KMS-11 (cell line): Measurements from ENCODE around the gene CSAD.
A peak's percentile ranks its signal among the peaks of the same experiment; 100 is the strongest.

Experiments
- H2AFZ ChIP-seq: fragments of 200-600 bp; sonication (generic); 2 replicates; pipeline ENCODE4 v1.6.1; 2016; ENCODE audit warnings: antibody characterized with exemption, mixed run types, low read depth
- H3K27ac ChIP-seq: fragments of 200-600 bp; sonication (generic); 2 replicates; pipeline ENCODE4 v1.6.1; 2016; ENCODE audit warnings: mild to moderate bottlenecking, mixed run types
- H3K27me3 ChIP-seq: fragments of 200-600 bp; sonication (generic); 2 replicates; pipeline ENCODE4 v1.6.1; 2017; ENCODE audit warnings: mild to moderate bottlenecking, low read depth, mixed run types, moderate library complexity; ENCODE audit not compliant: insufficient read depth
- H3K36me3 ChIP-seq: fragments of 200-600 bp; sonication (generic); 2 replicates; pipeline ENCODE4 v1.6.1; 2017; ENCODE audit warnings: mild to moderate bottlenecking, mixed run types; ENCODE audit not compliant: insufficient read depth
- H3K4me1 ChIP-seq: fragments of 200-600 bp; sonication (generic); 2 replicates; pipeline ENCODE4 v1.6.1; 2016; ENCODE audit warnings: mild to moderate bottlenecking, low read depth, mixed run types; ENCODE audit not compliant: poor library complexity, severe bottlenecking
- H3K4me2 ChIP-seq: fragments of 200-600 bp; sonication (generic); 2 replicates; pipeline ENCODE4 v1.7.0; 2016; ENCODE audit warnings: mild to moderate bottlenecking, mixed run types
- H3K4me3 ChIP-seq: fragments of 200-600 bp; sonication (generic); IDR thresholded peaks from 2 replicates; pipeline ENCODE4 v1.6.1; 2017; ENCODE audit warnings: low read depth, low read length, mixed read lengths; ENCODE audit not compliant: insufficient read depth
- H3K79me2 ChIP-seq: fragments of 200-600 bp; sonication (generic); 2 replicates; pipeline ENCODE4 v1.6.1; 2016; ENCODE audit warnings: low read depth, mixed run types; ENCODE audit not compliant: insufficient read depth
- H3K9ac ChIP-seq: fragments of 200-600 bp; sonication (generic); 2 replicates; pipeline ENCODE4 v1.6.1; 2016; ENCODE audit warnings: mild to moderate bottlenecking, mixed run types
- H4K20me1 ChIP-seq: fragments of 200-600 bp; sonication (generic); 2 replicates; pipeline ENCODE4 v1.6.1; 2016; ENCODE audit warnings: mild to moderate bottlenecking, mixed run types; ENCODE audit not compliant: insufficient read depth
- TF ChIP-seq, protein P1 (sequence below): fragments of 200-600 bp; sonication (generic); conservative IDR thresholded peaks from 2 replicates; pipeline ENCODE4 v1.6.1; 2017; ENCODE audit warnings: low read depth, mild to moderate bottlenecking, antibody characterized with exemption, low read length, moderate library complexity, mixed read lengths

CSAD gene

DNA sequence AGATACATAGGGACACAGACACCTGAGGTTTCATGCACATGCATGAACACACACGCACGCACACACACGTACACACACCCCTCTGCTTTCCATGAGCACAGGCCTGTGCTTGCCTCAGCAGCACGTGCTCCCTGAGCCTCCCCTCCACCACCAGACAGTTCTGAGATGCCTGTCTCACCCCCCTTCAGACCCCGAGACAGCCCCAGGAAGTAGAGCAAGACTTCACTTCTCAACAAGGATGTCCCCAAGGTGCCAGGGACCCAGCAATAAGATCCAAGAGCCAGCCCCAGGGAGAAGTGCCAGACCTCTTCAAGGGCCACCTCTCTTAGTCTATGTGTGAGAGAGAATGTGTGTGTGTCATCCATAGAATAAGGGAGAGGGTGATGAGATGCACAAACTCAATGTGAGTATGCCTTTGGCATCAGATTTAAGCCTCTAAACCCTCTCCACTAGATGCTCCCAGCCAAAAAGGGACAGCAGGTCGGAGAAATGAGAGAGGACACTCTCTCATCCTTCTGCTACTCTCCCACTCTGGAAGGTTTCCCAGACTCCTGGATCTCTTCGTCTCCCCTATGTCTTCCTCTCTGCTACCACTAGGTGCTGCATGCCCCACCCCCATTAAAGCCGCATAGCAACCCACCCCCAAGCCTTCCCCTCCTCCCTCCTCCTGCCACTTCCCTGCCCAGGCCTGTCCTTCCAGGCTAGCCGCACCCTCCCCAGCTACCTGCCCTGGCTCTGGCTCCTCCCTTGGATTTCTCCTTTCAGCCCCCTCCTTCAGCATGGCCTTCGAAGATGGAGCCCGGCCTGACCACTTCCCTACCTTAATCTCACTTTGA lies 43.6 kb upstream of the CSAD start:
- Histone ChIP-seq H3K4me2 (no peak overlapping the region; the same call in 1 of the 2 replicates), H3K36me3 (no peaks in the 10 kb centered on the region), H3K9ac (no peak overlapping the region), H3K4me3 (no peak overlapping the region), H3K4me1 (peaks cover 42% of the 10 kb centered on the region), H3K27ac (no peak overlapping the region), H4K20me1 (no peaks in the 10 kb centered on the region), H3K79me2 (peaks cover 6% of the 10 kb centered on the region; the same call in 1 of the 2 replicates), H3K27me3 (no peaks in the 10 kb centered on the region), H2AFZ (no peak overlapping the region)
- TF ChIP-seq, protein P1, sequence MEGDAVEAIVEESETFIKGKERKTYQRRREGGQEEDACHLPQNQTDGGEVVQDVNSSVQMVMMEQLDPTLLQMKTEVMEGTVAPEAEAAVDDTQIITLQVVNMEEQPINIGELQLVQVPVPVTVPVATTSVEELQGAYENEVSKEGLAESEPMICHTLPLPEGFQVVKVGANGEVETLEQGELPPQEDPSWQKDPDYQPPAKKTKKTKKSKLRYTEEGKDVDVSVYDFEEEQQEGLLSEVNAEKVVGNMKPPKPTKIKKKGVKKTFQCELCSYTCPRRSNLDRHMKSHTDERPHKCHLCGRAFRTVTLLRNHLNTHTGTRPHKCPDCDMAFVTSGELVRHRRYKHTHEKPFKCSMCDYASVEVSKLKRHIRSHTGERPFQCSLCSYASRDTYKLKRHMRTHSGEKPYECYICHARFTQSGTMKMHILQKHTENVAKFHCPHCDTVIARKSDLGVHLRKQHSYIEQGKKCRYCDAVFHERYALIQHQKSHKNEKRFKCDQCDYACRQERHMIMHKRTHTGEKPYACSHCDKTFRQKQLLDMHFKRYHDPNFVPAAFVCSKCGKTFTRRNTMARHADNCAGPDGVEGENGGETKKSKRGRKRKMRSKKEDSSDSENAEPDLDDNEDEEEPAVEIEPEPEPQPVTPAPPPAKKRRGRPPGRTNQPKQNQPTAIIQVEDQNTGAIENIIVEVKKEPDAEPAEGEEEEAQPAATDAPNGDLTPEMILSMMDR = no peak

DNA sequence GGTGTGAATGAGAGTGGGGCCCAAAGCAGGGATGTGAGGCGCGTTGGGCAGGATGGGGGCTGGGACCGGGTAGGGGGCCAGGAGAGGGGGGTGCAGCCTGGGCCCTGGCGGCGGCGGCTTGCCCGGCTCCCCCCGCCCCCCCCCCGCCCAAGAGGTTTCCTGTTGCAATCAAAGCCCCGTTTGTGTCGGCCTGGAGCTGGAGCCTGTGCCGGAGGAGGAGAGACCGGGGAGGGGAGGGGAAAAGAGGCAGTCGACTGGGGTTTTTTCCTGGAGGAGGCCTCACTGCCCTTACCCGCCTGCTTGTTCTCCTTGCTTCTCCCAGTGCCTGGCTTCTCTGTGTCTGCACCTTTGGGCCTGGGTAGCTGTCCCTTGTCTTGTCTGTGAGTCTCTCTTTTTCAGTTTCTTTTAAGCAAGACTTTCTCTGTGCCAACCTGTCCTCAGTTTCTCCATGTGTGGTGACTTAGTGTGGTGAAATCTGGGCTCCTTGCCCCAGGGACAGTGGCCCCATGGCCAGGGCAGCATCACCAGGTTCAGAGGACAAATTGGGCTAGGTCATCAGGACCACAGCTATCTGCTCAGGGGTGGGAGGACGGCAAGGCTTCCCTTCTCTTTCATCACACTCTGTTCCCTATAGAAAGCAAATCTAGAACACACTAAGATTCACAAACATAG lies 42.8 kb upstream of the CSAD start:
- Histone ChIP-seq H3K79me2 (peaks cover 12% of the 10 kb centered on the region; the same call in 1 of the 2 replicates), H3K9ac (no peak overlapping the region), H3K4me3 (no peak overlapping the region), H3K27me3 (no peaks in the 10 kb centered on the region), H3K4me1 (peaks cover 46% of the 10 kb centered on the region), H3K4me2 (peak overlapping the region; percentile 100; the same call in 1 of the 2 replicates), H3K27ac (no peak overlapping the region), H2AFZ (no peak overlapping the region), H3K36me3 (no peaks in the 10 kb centered on the region), H4K20me1 (no peaks in the 10 kb centered on the region)
- TF ChIP-seq, protein P1 = no peak

DNA sequence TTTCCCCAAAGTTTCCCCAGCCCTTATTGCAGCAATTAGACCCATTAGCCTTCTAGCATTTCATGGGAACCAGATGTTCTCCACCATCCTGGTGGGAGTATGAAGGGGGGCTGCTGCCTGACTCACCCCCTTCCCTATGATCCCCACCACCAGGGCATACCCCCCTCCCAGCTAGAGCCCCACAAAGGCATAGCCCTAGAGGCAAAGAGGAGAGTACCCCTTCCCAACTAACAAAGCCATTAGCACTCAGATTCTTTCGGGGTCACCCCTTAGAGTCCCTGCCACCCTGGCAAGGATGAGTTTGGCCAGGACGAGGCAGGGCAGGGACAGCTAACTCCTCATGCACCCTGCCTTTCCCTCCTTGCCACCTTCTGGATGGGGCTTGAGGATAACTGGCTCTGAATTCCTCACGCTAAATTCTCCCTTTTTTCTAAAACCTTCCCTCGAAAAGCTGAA lies 42.1 kb upstream of the CSAD start:
- Histone ChIP-seq H3K27me3 (no peaks in the 10 kb centered on the region), H3K27ac (no peak overlapping the region; the same call in 1 of the 2 replicates), H4K20me1 (no peaks in the 10 kb centered on the region), H3K36me3 (no peaks in the 10 kb centered on the region), H3K4me3 (no peak overlapping the region), H3K9ac (no peak overlapping the region; the same call in 1 of the 2 replicates), H3K4me1 (peaks cover 51% of the 10 kb centered on the region), H3K79me2 (peaks cover 18% of the 10 kb centered on the region; the same call in 1 of the 2 replicates), H3K4me2 (peak overlapping the region; percentile 100), H2AFZ (no peak overlapping the region)
- TF ChIP-seq, protein P1 = no peak

DNA sequence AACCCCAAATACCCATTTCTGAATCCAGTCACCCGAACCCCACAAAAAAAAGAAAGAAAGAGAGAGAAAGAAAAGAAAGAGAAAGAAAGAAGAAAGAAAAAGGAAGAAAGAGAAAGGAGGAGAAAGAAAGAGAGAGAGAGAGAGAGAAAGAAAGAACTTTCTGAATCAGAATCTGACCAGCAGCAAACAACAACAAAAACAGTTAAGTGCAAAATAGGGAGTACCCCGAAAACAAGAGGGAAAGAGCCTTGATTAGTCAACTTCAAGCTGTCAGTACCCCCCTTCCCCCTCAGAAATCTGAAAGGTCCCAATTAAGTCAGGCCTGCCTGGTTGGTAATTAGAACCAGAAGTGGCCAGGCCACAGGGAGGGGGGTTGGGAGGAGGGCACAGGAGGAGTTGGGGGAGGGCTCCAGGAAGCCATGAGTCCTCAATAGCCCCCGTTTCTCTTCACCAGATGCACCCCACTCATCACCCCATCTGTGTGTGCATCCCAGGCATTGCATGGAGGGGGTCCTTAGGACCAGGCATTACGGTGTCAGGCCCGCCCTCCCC lies 41.5 kb upstream of the CSAD start:
- Histone ChIP-seq H3K79me2 (peaks cover 24% of the 10 kb centered on the region; the same call in 1 of the 2 replicates), H3K27ac (peak overlapping the region; percentile 71), H2AFZ (peak overlapping the region; percentile 91; the same call in 1 of the 2 replicates), H3K9ac (peak overlapping the region; percentile 26; the same call in 1 of the 2 replicates), H3K4me1 (peaks cover 57% of the 10 kb centered on the region), H3K4me3 (no peak overlapping the region), H3K4me2 (peak overlapping the region; percentile 100), H4K20me1 (no peaks in the 10 kb centered on the region), H3K27me3 (no peaks in the 10 kb centered on the region), H3K36me3 (no peaks in the 10 kb centered on the region)
- TF ChIP-seq, protein P1 = no peak
